SU-DHL-6 (cell line): Measurements from ENCODE around the gene INO80.

ENCODE experiments used
- EZH2phosphoT487 ChIP-seq: fragments of 200-600 bp; sonication (generic), shearing (Covaris generic); conservative IDR thresholded peaks from 2 replicates; pipeline ENCODE4 v1.6.1; 2018; ENCODE audit warnings: mild to moderate bottlenecking, antibody characterized with exemption, low read length, moderate library complexity, mixed read lengths
- TF ChIP-seq, protein P1 (sequence below): fragments of 200-600 bp; sonication (generic); IDR thresholded peaks from one replicate; pipeline ENCODE4 v1.5.1; 2017; ENCODE audit warnings: antibody characterized with exemption, mild to moderate bottlenecking, low read length, moderate library complexity; ENCODE audit not compliant: insufficient read depth, poor library complexity, severe bottlenecking

DNA sequence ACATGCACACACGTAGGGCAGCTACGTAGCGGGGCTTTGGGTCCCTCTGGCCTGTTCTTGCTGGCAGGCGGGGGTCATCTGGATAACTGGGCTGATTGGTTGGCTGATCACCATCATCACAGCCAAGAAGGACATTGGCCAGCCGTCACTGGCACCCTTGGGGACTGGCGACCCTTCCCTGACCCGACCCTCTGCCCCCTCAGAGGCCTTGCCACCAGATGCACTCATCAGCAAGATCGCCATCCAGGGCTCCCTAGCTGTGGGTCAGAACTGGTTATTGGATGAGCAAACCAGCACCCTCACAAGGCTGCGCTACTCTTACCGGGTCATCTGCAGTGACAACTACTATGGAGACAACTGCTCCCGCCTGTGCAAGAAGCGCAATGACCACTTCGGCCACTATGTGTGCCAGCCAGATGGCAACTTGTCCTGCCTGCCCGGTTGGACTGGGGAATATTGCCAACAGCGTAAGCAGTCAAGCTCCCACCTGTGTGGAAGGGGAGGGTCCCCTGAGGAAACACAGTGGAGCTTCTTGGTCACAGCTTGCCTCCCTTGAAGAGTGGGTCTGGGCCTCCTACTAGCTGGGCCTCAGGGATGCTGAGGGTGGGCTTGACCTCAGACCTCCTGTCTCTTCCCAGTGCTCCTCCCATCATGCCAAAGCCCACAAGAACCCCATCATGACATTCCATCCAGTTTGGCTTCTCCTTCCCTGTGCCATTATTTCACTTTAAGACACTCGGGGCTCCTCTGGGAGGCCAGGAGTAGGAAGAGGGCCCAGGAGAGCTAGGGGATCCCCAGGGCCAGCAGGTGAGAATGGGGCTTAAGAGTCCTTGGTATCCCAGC lies 184.6 kb downstream of the INO80 start:
- TF ChIP-seq, protein P1, sequence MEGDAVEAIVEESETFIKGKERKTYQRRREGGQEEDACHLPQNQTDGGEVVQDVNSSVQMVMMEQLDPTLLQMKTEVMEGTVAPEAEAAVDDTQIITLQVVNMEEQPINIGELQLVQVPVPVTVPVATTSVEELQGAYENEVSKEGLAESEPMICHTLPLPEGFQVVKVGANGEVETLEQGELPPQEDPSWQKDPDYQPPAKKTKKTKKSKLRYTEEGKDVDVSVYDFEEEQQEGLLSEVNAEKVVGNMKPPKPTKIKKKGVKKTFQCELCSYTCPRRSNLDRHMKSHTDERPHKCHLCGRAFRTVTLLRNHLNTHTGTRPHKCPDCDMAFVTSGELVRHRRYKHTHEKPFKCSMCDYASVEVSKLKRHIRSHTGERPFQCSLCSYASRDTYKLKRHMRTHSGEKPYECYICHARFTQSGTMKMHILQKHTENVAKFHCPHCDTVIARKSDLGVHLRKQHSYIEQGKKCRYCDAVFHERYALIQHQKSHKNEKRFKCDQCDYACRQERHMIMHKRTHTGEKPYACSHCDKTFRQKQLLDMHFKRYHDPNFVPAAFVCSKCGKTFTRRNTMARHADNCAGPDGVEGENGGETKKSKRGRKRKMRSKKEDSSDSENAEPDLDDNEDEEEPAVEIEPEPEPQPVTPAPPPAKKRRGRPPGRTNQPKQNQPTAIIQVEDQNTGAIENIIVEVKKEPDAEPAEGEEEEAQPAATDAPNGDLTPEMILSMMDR, result no peak
- TF ChIP-seq EZH2phosphoT487, result no peak
